HG02759 (cell line): Measurements from ENCODE around the gene MRGPRX2.

Experiments
- ATAC-seq: cut with Tn5 transposase; IDR thresholded peaks from one replicate; pipeline ENCODE4 v1.9.1; 2021; ENCODE audit warnings: mild to moderate bottlenecking, moderate library complexity; ENCODE audit not compliant: unreplicated experiment

Gene MRGPRX2

GRCh38 chr11:19060629-19061028, at the start of gene MRGPRX2:
TSS of gene MRGPRX2 (minus strand) at chr11:19060717. CDS start at chr11:19056402, 4,315 bp downstream.
- ATAC-seq, result no peak

- no peak for ATAC-seq
Observed at GRCh38 chr11:19110295-19110694, 49.8 kb upstream of the MRGPRX2 start.

- ATAC-seq, result no peak
Observed at GRCh38 chr11:19107125-19107524, 46.6 kb upstream of the MRGPRX2 start.

GRCh38 chr11:19105011-19105410, 44.5 kb upstream of the MRGPRX2 start:
- ATAC-seq, result no peak

GRCh38 chr11:19102521-19102900, 42.0 kb upstream of the MRGPRX2 start:
- ATAC-seq, result no peak

GRCh38 chr11:19101796-19102520, 41.4 kb upstream of the MRGPRX2 start:
- no peak for ATAC-seq

- ATAC-seq, result no peak
Observed at GRCh38 chr11:19100885-19101284, 40.4 kb upstream of the MRGPRX2 start.

- no peak for ATAC-seq
Observed at GRCh38 chr11:19099093-19099492, 38.6 kb upstream of the MRGPRX2 start.

GRCh38 chr11:19094859-19095258, 34.3 kb upstream of the MRGPRX2 start:
- ATAC-seq, result no peak

GRCh38 chr11:19093976-19094375, 33.5 kb upstream of the MRGPRX2 start:
- no peak for ATAC-seq

- ATAC-seq, result no peak
Observed at GRCh38 chr11:19092850-19093249, 32.3 kb upstream of the MRGPRX2 start.

- ATAC-seq, result no peak
Observed at GRCh38 chr11:19092342-19092741, 31.8 kb upstream of the MRGPRX2 start.

GRCh38 chr11:19091366-19091765, 30.8 kb upstream of the MRGPRX2 start:
- no peak for ATAC-seq

GRCh38 chr11:19089421-19089820, 28.9 kb upstream of the MRGPRX2 start:
- no peak for ATAC-seq

- no peak for ATAC-seq
Observed at GRCh38 chr11:19088791-19089190, 28.3 kb upstream of the MRGPRX2 start.

GRCh38 chr11:19087658-19088057, 27.1 kb upstream of the MRGPRX2 start:
- no peak for ATAC-seq

GRCh38 chr11:19084661-19085315, 24.3 kb upstream of the MRGPRX2 start:
- no peak for ATAC-seq

- no peak for ATAC-seq
Observed at GRCh38 chr11:19083166-19083565, 22.6 kb upstream of the MRGPRX2 start.

- ATAC-seq, result no peak
Observed at GRCh38 chr11:19080579-19080993, 20.1 kb upstream of the MRGPRX2 start.

- ATAC-seq, result no peak
Observed at GRCh38 chr11:19079643-19080440, 19.3 kb upstream of the MRGPRX2 start.

- no peak for ATAC-seq
Observed at GRCh38 chr11:19077965-19078364, 17.4 kb upstream of the MRGPRX2 start.
